ENCODE measurements around the gene ZSWIM4.
"Not testable (repeated sequence)": the region's sequence is repeated elsewhere in the genome, so short reads cannot be mapped to it uniquely, and the experiment has no call there.

ZSWIM4 gene

GRCh38 chr19:13766095-13766481 is 29.2 kb upstream of the ZSWIM4 start:
- TF ChIP-seq CTCF (conservative IDR thresholded peaks at IDR 0.05) = no peak
- H3K27ac ChIP-seq = peak overlapping the region; percentile 68; the same call in 1 of the 2 replicates

GRCh38 chr19:13768510-13768909 is 26.7 kb upstream of the ZSWIM4 start:
- no peak for TF ChIP-seq CTCF (conservative IDR thresholded peaks at IDR 0.05)
- H3K27ac ChIP-seq = no peak overlapping the region

GRCh38 chr19:13770013-13770635 is 25.1 kb upstream of the ZSWIM4 start:
- H3K27ac ChIP-seq = no peak overlapping the region
- TF ChIP-seq CTCF (conservative IDR thresholded peaks at IDR 0.05) = no peak

- peak within 1 kb of the TSS; percentile 88 for H3K27ac ChIP-seq
- TF ChIP-seq CTCF (conservative IDR thresholded peaks at IDR 0.05) = no peak
Observed at GRCh38 chr19:13774217-13775191, 20.7 kb upstream of the ZSWIM4 start, which contains the start of gene C19orf53. Gene C19orf53, plus strand, starts transcription at chr19:13774456. Its CDS starts 22 bp downstream, at chr19:13774478.

GRCh38 chr19:13778398-13778797 is 16.8 kb upstream of the ZSWIM4 start:
- H3K27ac ChIP-seq = no peak overlapping the region
- TF ChIP-seq CTCF (conservative IDR thresholded peaks at IDR 0.05) = no peak

GRCh38 chr19:13778847-13779246 is 16.4 kb upstream of the ZSWIM4 start:
- no peak for TF ChIP-seq CTCF (conservative IDR thresholded peaks at IDR 0.05)
- H3K27ac ChIP-seq = no peak overlapping the region

GRCh38 chr19:13779794-13780193 is 15.4 kb upstream of the ZSWIM4 start:
- not testable (repeated sequence) for H3K27ac ChIP-seq

Measured in VCaP (cell line).